Neural crest cell (in vitro differentiated cells): Measurements from ENCODE around the gene CDK2. TPM values are rescaled to one million over a fixed set of nuclear protein-coding genes. Genes with fewer than 3 reads are reported as not detected.

Experiments
- DNase-seq: peaks from one replicate; pipeline ENCODE4 v3.0.0; 2021; ENCODE audit warnings: low read depth, mixed read lengths, low spot score
- H3K27ac Mint-ChIP-seq: one replicate; pipeline ENCODE4 v1.8.0; 2021; ENCODE audit warnings: mild to moderate bottlenecking, mixed read lengths; ENCODE audit not compliant: unreplicated experiment
- H3K27me3 Mint-ChIP-seq: 2 replicates; pipeline ENCODE4 v1.8.0; 2021; ENCODE audit warnings: low read depth, mild to moderate bottlenecking, mixed read lengths
- H3K36me3 Mint-ChIP-seq: 2 replicates; pipeline ENCODE4 v1.8.0; 2021; ENCODE audit warnings: low read depth, mild to moderate bottlenecking, mixed read lengths
- H3K4me1 Mint-ChIP-seq: 2 replicates; pipeline ENCODE4 v1.8.0; 2021; ENCODE audit warnings: mixed read lengths
- H3K4me3 Mint-ChIP-seq: one replicate; pipeline ENCODE4 v1.8.0; 2021; ENCODE audit warnings: mild to moderate bottlenecking, mixed read lengths
- H3K9me3 Mint-ChIP-seq: 2 replicates; pipeline ENCODE4 v1.8.0; 2021; ENCODE audit warnings: mixed read lengths
- CTCF ChIP-seq: fragments of 200-600 bp; sonication (generic); conservative IDR thresholded peaks from 2 replicates; pipeline ENCODE4 v1.5.0; 2021; ENCODE audit warnings: antibody characterized with exemption, mild to moderate bottlenecking
- total RNA-seq: library from RNA; stranded (reverse); gene quantifications from 2 replicates; pipeline ENCODE4 v1.2.1, GENCODE V29; 2021

The CDK2 gene
- total RNA-seq, 1 donor from 2014 or later: 125 TPM

DNA sequence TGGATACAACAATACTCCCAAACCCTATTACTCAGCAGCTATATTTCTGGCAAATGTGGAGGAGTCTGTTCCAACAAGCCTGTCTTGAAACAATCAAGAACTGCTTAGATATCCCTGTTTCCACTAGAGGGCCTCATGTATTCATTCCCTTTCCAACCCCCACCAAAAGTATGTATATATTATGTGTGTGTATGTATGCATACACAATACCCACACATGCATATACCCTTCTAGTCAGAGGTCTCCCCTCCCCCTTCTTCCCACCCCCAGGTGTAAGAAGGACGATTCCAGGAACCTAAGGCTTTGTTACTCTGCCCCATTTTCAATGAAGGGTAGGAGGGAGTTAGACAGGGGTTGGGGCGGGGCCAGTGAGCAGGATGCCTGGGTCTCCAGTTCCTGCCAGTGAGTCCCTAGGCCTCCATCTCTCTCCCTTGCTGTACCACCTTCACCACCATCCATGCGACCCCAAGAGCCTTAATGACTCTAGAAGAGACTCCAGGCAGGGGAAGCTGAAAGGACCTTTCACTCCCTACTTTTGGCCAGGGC is 35.8 kb upstream of the CDK2 start, which contains the start of gene DGKA:
Gene DGKA (plus strand): TSS at position 392 of the 546 bp plus-strand sequence. CDS start 5,342 bp downstream, outside the sequence.
- H3K36me3 Mint-ChIP-seq: no peaks in the 10 kb centered on the region
- H3K4me3 Mint-ChIP-seq: peak within 1 kb of the TSS; percentile 91
- no peaks in the 10 kb centered on the region for H3K9me3 Mint-ChIP-seq
- H3K27me3 Mint-ChIP-seq: peaks cover 38% of the 10 kb centered on the region
- TF ChIP-seq CTCF: peak; percentile 71
- no peak for DNase-seq
- peak within 1 kb of the TSS; percentile 97 for H3K27ac Mint-ChIP-seq
- H3K4me1 Mint-ChIP-seq: peaks cover 47% of the 10 kb centered on the region

DNA sequence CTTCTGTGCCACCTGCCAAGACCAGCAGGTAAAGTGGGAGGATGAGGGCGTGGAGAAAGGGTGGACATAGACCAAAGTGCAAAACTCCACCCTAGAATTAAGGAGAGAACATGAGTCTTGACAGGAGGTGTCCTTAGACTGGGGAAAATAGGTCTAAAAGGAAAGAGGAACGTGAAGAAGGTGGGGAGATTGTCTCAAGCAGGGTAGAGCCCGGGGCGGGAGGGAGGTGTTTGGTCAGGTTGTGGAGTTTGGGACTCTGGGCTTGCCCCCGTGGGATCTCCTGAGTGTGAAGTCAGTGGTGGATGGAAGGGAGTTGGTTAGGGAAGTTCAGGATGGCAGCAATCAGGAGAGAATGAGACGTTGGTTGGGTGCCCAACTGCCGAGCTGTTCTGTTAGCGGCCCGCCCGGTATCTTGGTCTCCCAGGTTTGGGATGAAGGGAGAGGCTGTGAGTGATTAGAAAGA is 35.3 kb upstream of the CDK2 start:
- Mint-ChIP-seq H3K9me3 (no peaks in the 10 kb centered on the region), H3K4me3 (peak overlapping the region; percentile 91), H3K27me3 (peaks cover 41% of the 10 kb centered on the region), H3K4me1 (peaks cover 42% of the 10 kb centered on the region), H3K27ac (peak overlapping the region; percentile 97), H3K36me3 (no peaks in the 10 kb centered on the region)
- DNase-seq: no peak
- no peak for TF ChIP-seq CTCF

GRCh38 chr12:55931780-55932550 is 34.7 kb upstream of the CDK2 start:
- DNase-seq: peak; percentile 29
- Mint-ChIP-seq H3K4me3 (peak overlapping the region; percentile 91), H3K9me3 (no peaks in the 10 kb centered on the region), H3K36me3 (no peaks in the 10 kb centered on the region), H3K27me3 (peaks cover 41% of the 10 kb centered on the region), H3K27ac (peak overlapping the region; percentile 97), H3K4me1 (peaks cover 40% of the 10 kb centered on the region)
- TF ChIP-seq CTCF: no peak

- Mint-ChIP-seq H3K36me3 (no peaks in the 10 kb centered on the region), H3K4me3 (peak overlapping the region; percentile 91), H3K27me3 (peaks cover 41% of the 10 kb centered on the region), H3K9me3 (no peaks in the 10 kb centered on the region), H3K4me1 (peaks cover 37% of the 10 kb centered on the region), H3K27ac (no peak overlapping the region)
- no peak for TF ChIP-seq CTCF
- no peak for DNase-seq
These were observed 34.1 kb upstream of the CDK2 start for GRCh38 chr12:55932551-55932910.

- Mint-ChIP-seq H3K4me1 (peaks cover 31% of the 10 kb centered on the region), H3K27me3 (peaks cover 41% of the 10 kb centered on the region), H3K36me3 (no peaks in the 10 kb centered on the region), H3K4me3 (peak overlapping the region; percentile 91), H3K27ac (no peak overlapping the region), H3K9me3 (no peaks in the 10 kb centered on the region)
- DNase-seq: no peak
- no peak for TF ChIP-seq CTCF
These were observed 33.3 kb upstream of the CDK2 start for GRCh38 chr12:55933169-55933798.
